ENCODE results near the gene ZSWIM6. TPM values are rescaled to one million over a fixed set of nuclear protein-coding genes. Genes with fewer than 3 reads are reported as not detected.

ZSWIM6 gene
- total RNA-seq, 2 donors from 2014 or later, result 4.6 to 5.6 TPM

DNA sequence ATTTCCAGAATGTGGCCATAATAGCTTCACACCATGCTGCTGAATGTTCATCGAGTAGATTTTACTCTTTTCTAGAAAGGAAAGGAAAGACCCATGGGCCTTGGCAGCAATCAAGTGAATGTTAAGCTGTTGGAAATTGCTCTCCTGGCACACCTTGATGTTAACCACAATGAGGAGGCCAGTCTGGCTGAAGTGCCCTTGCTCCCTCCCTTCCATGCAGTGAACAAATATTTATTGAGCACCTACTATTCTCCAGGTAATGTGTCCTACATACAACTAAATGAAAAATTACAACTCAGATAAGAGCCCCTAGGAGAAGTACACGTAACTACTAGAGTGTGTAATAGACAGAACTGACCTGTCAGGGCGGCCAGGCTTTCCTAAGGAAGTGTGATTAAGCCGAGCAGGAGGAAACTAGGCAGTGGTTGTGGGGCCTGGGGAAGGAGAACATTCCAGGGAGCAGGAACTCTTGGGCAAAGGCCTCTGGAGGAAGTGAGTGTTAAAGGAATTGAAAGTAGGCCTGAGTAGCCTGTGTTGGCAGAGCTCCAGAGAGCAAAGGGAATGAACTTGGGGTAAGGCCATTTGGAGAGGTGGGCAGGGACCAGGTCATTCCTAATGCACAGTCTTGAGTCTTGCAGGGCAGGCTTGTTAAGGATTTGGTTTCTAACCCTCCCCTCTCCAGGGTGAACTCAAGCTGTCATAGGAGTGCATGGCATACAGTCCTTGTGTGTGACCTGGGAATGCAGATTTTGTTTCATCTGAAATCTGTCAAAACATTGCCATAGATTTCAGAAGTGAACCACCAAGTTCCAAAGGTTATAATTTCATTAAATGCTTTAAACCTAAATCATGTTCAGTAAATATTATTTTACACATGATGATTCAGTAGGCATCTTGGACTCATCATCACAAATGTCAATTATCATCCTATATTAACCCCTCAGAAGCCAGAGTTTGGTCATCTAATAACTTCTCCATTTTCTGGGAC, 9.0 kb upstream of the ZSWIM6 start:
- Histone ChIP-seq H3K27me3 (no peaks in the 10 kb centered on the region), H3K9me3 (no peaks in the 10 kb centered on the region), H3K36me3 (no peaks in the 10 kb centered on the region), H3K4me1 (peaks cover 0 to 14% of the 10 kb centered on the region in 2 donors), H3K4me3 (no peak overlapping the region), H3K27ac (no peak overlapping the region)
- TF ChIP-seq, protein P1, sequence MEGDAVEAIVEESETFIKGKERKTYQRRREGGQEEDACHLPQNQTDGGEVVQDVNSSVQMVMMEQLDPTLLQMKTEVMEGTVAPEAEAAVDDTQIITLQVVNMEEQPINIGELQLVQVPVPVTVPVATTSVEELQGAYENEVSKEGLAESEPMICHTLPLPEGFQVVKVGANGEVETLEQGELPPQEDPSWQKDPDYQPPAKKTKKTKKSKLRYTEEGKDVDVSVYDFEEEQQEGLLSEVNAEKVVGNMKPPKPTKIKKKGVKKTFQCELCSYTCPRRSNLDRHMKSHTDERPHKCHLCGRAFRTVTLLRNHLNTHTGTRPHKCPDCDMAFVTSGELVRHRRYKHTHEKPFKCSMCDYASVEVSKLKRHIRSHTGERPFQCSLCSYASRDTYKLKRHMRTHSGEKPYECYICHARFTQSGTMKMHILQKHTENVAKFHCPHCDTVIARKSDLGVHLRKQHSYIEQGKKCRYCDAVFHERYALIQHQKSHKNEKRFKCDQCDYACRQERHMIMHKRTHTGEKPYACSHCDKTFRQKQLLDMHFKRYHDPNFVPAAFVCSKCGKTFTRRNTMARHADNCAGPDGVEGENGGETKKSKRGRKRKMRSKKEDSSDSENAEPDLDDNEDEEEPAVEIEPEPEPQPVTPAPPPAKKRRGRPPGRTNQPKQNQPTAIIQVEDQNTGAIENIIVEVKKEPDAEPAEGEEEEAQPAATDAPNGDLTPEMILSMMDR (IDR thresholded peaks at IDR 0.05), result no peak
- DNase-seq (ENCODE audit: low spot score), result no peak

DNA sequence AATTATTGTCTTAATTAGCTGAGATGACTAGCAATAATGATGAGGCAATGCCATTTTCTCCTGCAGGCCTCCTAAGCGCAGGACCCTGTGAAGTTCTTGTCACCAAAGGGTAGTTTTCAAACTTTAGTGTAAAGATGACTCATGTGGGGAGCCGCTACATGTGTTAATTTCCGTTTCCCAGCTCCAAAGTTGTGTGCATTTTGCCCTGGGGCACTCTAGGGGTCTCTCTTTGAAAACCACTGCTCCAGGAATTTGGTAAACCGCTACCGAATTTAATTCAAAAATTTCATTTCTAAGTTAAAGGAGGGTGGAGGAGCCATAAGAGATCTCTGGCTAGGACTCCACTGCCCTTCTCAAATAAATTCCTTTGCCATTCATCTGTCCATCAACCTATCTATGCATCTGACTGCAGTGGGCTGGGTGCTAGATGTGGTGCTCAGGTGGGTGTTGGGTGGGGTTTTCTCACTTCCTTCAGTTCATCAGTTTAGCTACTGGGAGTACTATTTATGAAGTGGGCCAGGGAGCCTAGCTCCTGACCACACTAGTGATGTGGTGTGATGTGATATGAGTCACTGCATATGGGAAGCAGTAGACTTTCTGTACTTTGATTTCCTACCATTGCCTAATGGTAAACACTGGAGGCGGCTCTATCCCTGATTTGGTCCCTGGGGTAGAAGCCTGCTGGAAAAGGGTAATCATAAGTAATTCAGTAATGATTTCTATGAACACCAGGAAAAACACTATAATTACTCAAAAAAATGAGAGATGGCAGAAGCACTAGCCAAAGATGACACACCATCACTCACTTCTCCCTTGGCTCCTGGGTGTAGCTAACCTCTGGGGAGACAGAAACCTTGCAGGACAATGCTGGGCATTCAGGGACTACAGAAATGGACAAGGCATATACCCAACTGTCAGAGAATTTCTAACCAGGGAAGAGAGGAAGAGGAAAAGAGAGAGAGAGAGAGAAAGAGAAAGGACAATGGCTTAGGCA, 4.0 kb upstream of the ZSWIM6 start:
- Histone ChIP-seq H3K4me3 (no peak overlapping the region), H3K4me1 (peaks cover 0 to 11% of the 10 kb centered on the region in 2 donors), H3K27me3 (no peaks in the 10 kb centered on the region), H3K36me3 (no peaks in the 10 kb centered on the region), H3K9me3 (no peaks in the 10 kb centered on the region), H3K27ac (no peak overlapping the region)
- no peak for DNase-seq (ENCODE audit: low spot score)
- TF ChIP-seq, protein P1 (IDR thresholded peaks at IDR 0.05), result no peak

DNA sequence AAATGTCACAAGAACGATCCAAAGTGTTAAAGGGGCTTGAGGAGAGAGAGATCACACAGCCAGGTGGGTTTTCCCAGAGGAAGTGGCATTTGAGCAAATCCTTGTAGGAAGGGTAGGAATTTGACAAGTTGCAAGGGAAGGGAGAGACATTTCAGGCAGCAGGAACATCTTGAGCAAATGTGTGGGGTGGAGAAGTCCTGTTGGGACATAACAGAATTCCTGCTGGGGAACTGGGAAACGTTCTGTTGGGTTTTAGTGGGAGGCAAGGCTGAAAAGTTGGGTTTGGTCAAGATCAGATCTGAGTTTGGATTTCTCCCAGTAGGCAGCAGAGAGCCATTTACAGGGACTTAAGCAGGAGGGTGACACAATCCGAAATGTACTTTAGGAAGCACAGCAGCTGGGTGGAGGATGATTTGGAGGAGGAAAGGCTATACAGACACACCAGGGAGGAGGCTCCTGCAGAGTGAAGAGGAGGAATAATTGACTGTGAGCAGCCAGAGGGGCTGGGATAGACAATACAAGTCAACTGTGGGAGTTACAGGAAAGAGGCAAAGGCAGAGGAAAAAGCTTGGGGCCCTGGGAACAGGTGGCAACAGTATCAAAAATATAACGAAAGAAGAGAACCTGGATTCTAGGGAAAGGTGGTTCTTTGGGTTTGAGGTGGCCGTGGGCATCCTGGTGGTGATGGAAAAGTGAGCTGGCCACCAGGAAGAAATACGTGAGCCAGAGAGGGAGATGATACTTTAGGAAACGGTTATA, 3.1 kb upstream of the ZSWIM6 start:
- H3K4me3 ChIP-seq, result no peak overlapping the region
- peak overlapping the region in 1 of 2 donors; percentile 97 for H3K27ac ChIP-seq

DNA sequence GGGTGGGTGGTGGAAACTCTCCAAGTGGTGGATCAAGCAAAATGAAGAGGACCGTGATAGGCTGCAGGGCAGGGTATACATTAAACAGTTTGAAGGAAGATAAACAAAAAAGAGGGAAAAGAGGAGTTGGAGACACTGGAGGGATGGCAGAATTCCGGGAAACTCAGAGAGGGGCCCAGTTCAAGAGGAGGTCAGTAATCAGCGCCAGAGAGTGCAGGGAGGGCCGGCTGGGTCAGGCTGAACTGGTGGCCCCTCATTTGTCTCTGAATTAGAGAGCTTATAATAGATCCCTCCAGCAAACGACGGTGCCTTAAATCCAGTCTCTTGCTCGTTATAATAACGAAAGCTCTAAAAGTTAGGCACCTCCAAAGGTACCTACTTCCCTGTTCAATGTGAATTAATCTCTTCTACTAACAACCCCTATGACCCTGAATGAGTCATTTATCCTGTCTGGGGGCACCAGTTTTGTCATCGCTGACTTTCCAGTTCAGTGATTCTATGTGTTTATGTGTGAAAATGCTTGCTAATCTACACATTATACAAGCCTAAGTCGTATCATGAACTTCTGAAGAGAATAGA, 2.4 kb upstream of the ZSWIM6 start:
- Histone ChIP-seq H3K27ac (peak overlapping the region; percentile 95 to 97), H3K27me3 (no peaks in the 10 kb centered on the region), H3K9me3 (no peaks in the 10 kb centered on the region), H3K4me3 (peak overlapping the region in 1 of 2 donors; percentile 93), H3K36me3 (no peaks in the 10 kb centered on the region), H3K4me1 (peaks cover 0 to 18% of the 10 kb centered on the region in 2 donors)
- no peak for DNase-seq (ENCODE audit: low spot score)
- TF ChIP-seq, protein P1 (IDR thresholded peaks at IDR 0.05), result no peak

More for the DNA sequence above, 3.1 kb upstream of the ZSWIM6 start:
- no peak for DNase-seq (ENCODE audit: low spot score)
- no peaks in the 10 kb centered on the region for H3K9me3 ChIP-seq
- TF ChIP-seq, protein P1 (IDR thresholded peaks at IDR 0.05), result no peak
- peaks cover 0 to 11% of the 10 kb centered on the region in 2 donors for H3K4me1 ChIP-seq
- H3K27me3 ChIP-seq, result no peaks in the 10 kb centered on the region
- H3K36me3 ChIP-seq, result no peaks in the 10 kb centered on the region

Measured in right atrium auricular region (tissue), 2 donors.